ENCODE results near the gene SEMA4G.
A peak's percentile ranks its signal among the peaks of the same experiment; 100 is the strongest.

The SEMA4G gene

DNA sequence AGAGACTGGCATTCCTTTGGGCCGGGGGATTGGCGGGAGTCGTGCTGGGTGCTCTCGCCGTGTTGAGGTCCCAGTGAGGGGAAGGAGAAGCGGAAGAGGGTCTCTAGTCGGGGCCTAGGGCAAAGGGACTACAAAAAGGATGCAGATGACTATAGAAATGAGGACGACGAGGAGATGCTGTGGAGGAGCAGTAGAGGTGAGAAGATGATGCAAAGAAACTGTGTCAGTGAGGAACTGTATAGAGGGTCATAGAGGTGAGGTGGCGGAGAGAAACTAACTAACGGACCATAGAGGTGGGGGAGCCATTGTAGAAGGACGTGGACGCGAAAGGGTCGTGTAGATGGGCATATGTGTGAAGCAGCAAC lies 18.4 kb downstream of the SEMA4G start:
- no peak for DNase-seq (ENCODE audit: low read depth, low spot score)
- no peak for TF ChIP-seq CTCF (IDR thresholded peaks at IDR 0.05; ENCODE audit: insufficient read depth, low read length, missing control alignments)
- CTCF ChIA-PET: interaction anchor here (3.1 to 26.4 kb wide), 4 partner anchors 8 to 47 kb away, joined by 15 to 803 read pairs (median 180); partner anchors contain the start of genes LZTS2, PDZD7 and SFXN3
- POLR2A ChIA-PET: interaction anchor here (1.0 to 1.1 kb wide), 2 partner anchors 12 kb away, joined by 4 read pairs; partner anchors contain the start of gene LZTS2
- H3K4me3 ChIP-seq (ENCODE audit: low read depth, low read length): peak overlapping the region; percentile 100

- ChIA-PET CTCF (interaction anchor here (1.0 to 26.4 kb wide), 5 partner anchors 8 to 46 kb away, joined by 3 to 803 read pairs (median 119); partner anchors contain the start of genes LZTS2, PDZD7 and SFXN3), POLR2A (no interaction called here)
- no peak for DNase-seq (ENCODE audit: low read depth, low spot score)
- no peak for TF ChIP-seq CTCF (IDR thresholded peaks at IDR 0.05; ENCODE audit: insufficient read depth, low read length, missing control alignments)
- H3K4me3 ChIP-seq (ENCODE audit: low read depth, low read length): peak overlapping the region; percentile 100
These were observed 18.9 kb downstream of the SEMA4G start for GRCh38 chr10:100988166-100988565.

DNA sequence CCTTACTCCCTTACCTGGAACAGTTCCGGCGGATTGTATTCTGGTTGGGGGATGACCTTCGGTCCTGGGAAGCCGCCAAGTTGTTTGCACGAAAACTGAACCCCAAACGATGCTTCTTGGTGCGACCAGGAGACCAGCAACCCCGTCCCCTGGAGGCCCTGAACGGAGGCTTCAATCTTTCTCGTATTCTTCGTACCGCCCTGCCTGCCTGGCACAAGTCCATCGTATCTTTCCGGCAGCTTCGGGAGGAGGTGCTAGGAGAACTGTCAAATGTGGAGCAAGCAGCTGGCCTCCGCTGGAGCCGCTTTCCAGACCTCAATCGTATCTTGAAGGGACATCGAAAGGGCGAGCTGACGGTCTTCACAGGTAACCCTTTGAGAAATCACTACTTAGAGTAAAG lies 19.8 kb downstream of the SEMA4G start:
- CTCF ChIA-PET: interaction anchor here (1.0 to 26.4 kb wide), 5 partner anchors 7 to 45 kb away, joined by 3 to 803 read pairs (median 119); partner anchors contain the start of genes LZTS2, PDZD7 and SFXN3

GRCh38 chr10:100993986-100994708 lies 24.8 kb downstream of the SEMA4G start:
- POLR2A ChIA-PET: no interaction called here
- CTCF ChIA-PET: interaction anchor here (1.0 to 26.4 kb wide), 16 partner anchors 8 to 459 kb away, joined by 3 to 803 read pairs (median 6); partner anchors contain the start of genes KAZALD1, MRPL43, PDZD7 and SFXN3
- no peak for DNase-seq (ENCODE audit: low read depth, low spot score)
- H3K4me3 ChIP-seq (ENCODE audit: low read depth, low read length): no peak overlapping the region
- TF ChIP-seq CTCF (IDR thresholded peaks at IDR 0.05; ENCODE audit: insufficient read depth, low read length, missing control alignments): peak; percentile 53

More for the DNA sequence above, 19.8 kb downstream of the SEMA4G start:
- no peak for DNase-seq (ENCODE audit: low read depth, low spot score)
- POLR2A ChIA-PET: no interaction called here
- no peak overlapping the region for H3K4me3 ChIP-seq (ENCODE audit: low read depth, low read length)
- no peak for TF ChIP-seq CTCF (IDR thresholded peaks at IDR 0.05; ENCODE audit: insufficient read depth, low read length, missing control alignments)

GRCh38 chr10:100995181-100995580 lies 25.9 kb downstream of the SEMA4G start:
- POLR2A ChIA-PET: no interaction called here
- no peak for TF ChIP-seq CTCF (IDR thresholded peaks at IDR 0.05; ENCODE audit: insufficient read depth, low read length, missing control alignments)
- no peak overlapping the region for H3K4me3 ChIP-seq (ENCODE audit: low read depth, low read length)
- CTCF ChIA-PET: interaction anchor here (0.8 to 26.4 kb wide), 10 partner anchors 9 to 147 kb away, joined by 3 to 803 read pairs (median 13); partner anchors contain the start of genes KAZALD1, MRPL43, PDZD7 and SFXN3
- no peak for DNase-seq (ENCODE audit: low read depth, low spot score)

GRCh38 chr10:100996678-100997359 lies 27.5 kb downstream of the SEMA4G start:
- TF ChIP-seq CTCF (IDR thresholded peaks at IDR 0.05; ENCODE audit: insufficient read depth, low read length, missing control alignments): no peak
- peak overlapping the region; percentile 85 for H3K4me3 ChIP-seq (ENCODE audit: low read depth, low read length)
- ChIA-PET CTCF (interaction anchor here (0.8 to 26.4 kb wide), 21 partner anchors 11 to 461 kb away, joined by 3 to 803 read pairs (median 4); partner anchors contain the start of genes HIF1AN, MRPL43, PDZD7 and SFXN3), POLR2A (interaction anchor here (2.0 kb wide), 1 partner anchor 15 kb away, joined by 8 read pairs; no protein-coding TSS in a partner anchor)
- no peak for DNase-seq (ENCODE audit: low read depth, low spot score)
